Peyer's patch (tissue), 4 donors: ENCODE data around the gene RNASEH1. TPM values are rescaled to one million over a fixed set of nuclear protein-coding genes. Genes with fewer than 3 reads are reported as not detected.

Experiments used
- DNase-seq, 3 donors: peaks; one replicate each; pipeline ENCODE4 v3.0.0-alpha.2; 2017 to 2019
- H3K27ac ChIP-seq, 4 donors: fragments of 200-600 bp; sonication (generic); one replicate each; pipeline ENCODE4 v1.5.1; 2016 to 2019
- H3K27me3 ChIP-seq, 2 donors: fragments of 200-600 bp; sonication (generic); one replicate each; pipeline ENCODE4 v1.5.1; 2019
- H3K36me3 ChIP-seq, 3 donors: fragments of 200-600 bp; sonication (generic); one replicate each; pipeline ENCODE4 v1.5.1; 2016 to 2019
- H3K4me1 ChIP-seq, 4 donors: fragments of 200-600 bp; sonication (generic); one replicate each; pipeline ENCODE4 v1.5.1; 2016 to 2019
- H3K4me3 ChIP-seq, 4 donors: fragments of 200-600 bp; sonication (generic); 1 replicate in 3 of 4; 2 replicates in 1 of 4; pipeline ENCODE4 v1.5.1; 2016 to 2019; ENCODE audit warnings: mild to moderate bottlenecking in 1 of 4
- H3K9me3 ChIP-seq, 4 donors: fragments of 200-600 bp; sonication (generic); one replicate each; pipeline ENCODE4 v1.5.1; 2016 to 2019; ENCODE audit warnings: mild to moderate bottlenecking in 1 of 4
- CTCF ChIP-seq, 6 experiments: fragments of 450-650 bp in 4 of 6; fragments of 200-600 bp in 2 of 6; sonication (generic) in 1 of 6; IDR thresholded peaks; one replicate each; pipeline ENCODE4 v1.5.1; 2017 to 2019; ENCODE audit warnings: antibody characterized with exemption in 6 of 6, mild to moderate bottlenecking in 3 of 6, moderate library complexity in 1 of 6
- POLR2A ChIP-seq, 2 donors: fragments of 450-650 bp; IDR thresholded peaks; one replicate each; pipeline ENCODE4 v1.5.1; 2017; ENCODE audit warnings: antibody characterized with exemption in 2 of 2, mild to moderate bottlenecking in 2 of 2, moderate library complexity in 2 of 2
- total RNA-seq, 4 donors: library from RNA; depleted of rRNA; stranded (reverse); fragments of >200 nt; gene quantifications; one replicate each; pipeline ENCODE4 v1.1.0, GENCODE V29; 2016

Gene RNASEH1
- total RNA-seq, 4 donors from 2014 or later, result 8.2 to 42.9 (median 14.8) TPM

GRCh38 chr2:3542107-3542506 is 16.0 kb downstream of the RNASEH1 start:
- no peak for TF ChIP-seq CTCF (IDR thresholded peaks at IDR 0.05)
- no peak for TF ChIP-seq POLR2A (IDR thresholded peaks at IDR 0.05)
- Histone ChIP-seq H3K27ac (no peak overlapping the region), H3K4me1 (no peaks in the 10 kb centered on the region), H3K9me3 (no peaks in the 10 kb centered on the region), H3K4me3 (no peak overlapping the region), H3K36me3 (peaks cover 0 to 75% (median 3%) of the 10 kb centered on the region in 3 donors), H3K27me3 (no peaks in the 10 kb centered on the region)
- no peak for DNase-seq

GRCh38 chr2:3539836-3540235 is 18.3 kb downstream of the RNASEH1 start:
- DNase-seq, result no peak
- Histone ChIP-seq H3K27me3 (no peaks in the 10 kb centered on the region), H3K4me3 (no peak overlapping the region), H3K27ac (no peak overlapping the region), H3K36me3 (peaks cover 0 to 52% (median 0%) of the 10 kb centered on the region in 3 donors), H3K4me1 (peaks cover 0 to 5% (median 0%) of the 10 kb centered on the region in 4 donors), H3K9me3 (no peaks in the 10 kb centered on the region)
- TF ChIP-seq POLR2A (IDR thresholded peaks at IDR 0.05) (no peak), CTCF (IDR thresholded peaks at IDR 0.05) (no peak)

GRCh38 chr2:3536682-3537632 is 21.2 kb downstream of the RNASEH1 start:
- no peaks in the 10 kb centered on the region for H3K27me3 ChIP-seq
- peak overlapping the region; percentile 59 to 87 (median 72) for H3K27ac ChIP-seq
- no peak for DNase-seq
- peaks cover 0 to 5% (median 0%) of the 10 kb centered on the region in 4 donors for H3K4me1 ChIP-seq
- no peaks in the 10 kb centered on the region for H3K9me3 ChIP-seq
- peaks cover 0 to 25% (median 0%) of the 10 kb centered on the region in 3 donors for H3K36me3 ChIP-seq
- H3K4me3 ChIP-seq, result peak overlapping the region; percentile 10 to 36 (median 14)
- TF ChIP-seq POLR2A (IDR thresholded peaks at IDR 0.05) (no peak), CTCF (IDR thresholded peaks at IDR 0.05) (peak in 1 of 6 experiments; percentile 17)

- Histone ChIP-seq H3K27me3 (no peaks in the 10 kb centered on the region), H3K4me1 (peaks cover 0 to 5% (median 0%) of the 10 kb centered on the region in 4 donors), H3K36me3 (peaks cover 0 to 15% (median 0%) of the 10 kb centered on the region in 3 donors), H3K9me3 (no peaks in the 10 kb centered on the region), H3K27ac (peak overlapping the region; percentile 59 to 87 (median 72)), H3K4me3 (peak overlapping the region; percentile 10 to 36 (median 14))
- no peak for TF ChIP-seq POLR2A (IDR thresholded peaks at IDR 0.05)
- TF ChIP-seq CTCF (IDR thresholded peaks at IDR 0.05), result peak in 1 of 6 experiments; percentile 9
- peak in 1 of 3 donors; percentile 65 for DNase-seq
Observed at GRCh38 chr2:3535794-3536681, 22.1 kb downstream of the RNASEH1 start.

GRCh38 chr2:3535467-3535793 is 22.7 kb downstream of the RNASEH1 start:
- DNase-seq, result peak in 2 of 3 donors; percentile 22 to 55
- Histone ChIP-seq H3K9me3 (no peaks in the 10 kb centered on the region), H3K36me3 (peaks cover 0 to 9% (median 0%) of the 10 kb centered on the region in 3 donors), H3K4me1 (peaks cover 0 to 5% (median 0%) of the 10 kb centered on the region in 4 donors), H3K27me3 (no peaks in the 10 kb centered on the region), H3K27ac (peak overlapping the region; percentile 59 to 87 (median 72)), H3K4me3 (peak overlapping the region in 2 of 4 donors; percentile 10 to 36)
- no peak for TF ChIP-seq POLR2A (IDR thresholded peaks at IDR 0.05)
- no peak for TF ChIP-seq CTCF (IDR thresholded peaks at IDR 0.05)
